Measurements from ENCODE around the gene ACHE.

Gene ACHE

DNA sequence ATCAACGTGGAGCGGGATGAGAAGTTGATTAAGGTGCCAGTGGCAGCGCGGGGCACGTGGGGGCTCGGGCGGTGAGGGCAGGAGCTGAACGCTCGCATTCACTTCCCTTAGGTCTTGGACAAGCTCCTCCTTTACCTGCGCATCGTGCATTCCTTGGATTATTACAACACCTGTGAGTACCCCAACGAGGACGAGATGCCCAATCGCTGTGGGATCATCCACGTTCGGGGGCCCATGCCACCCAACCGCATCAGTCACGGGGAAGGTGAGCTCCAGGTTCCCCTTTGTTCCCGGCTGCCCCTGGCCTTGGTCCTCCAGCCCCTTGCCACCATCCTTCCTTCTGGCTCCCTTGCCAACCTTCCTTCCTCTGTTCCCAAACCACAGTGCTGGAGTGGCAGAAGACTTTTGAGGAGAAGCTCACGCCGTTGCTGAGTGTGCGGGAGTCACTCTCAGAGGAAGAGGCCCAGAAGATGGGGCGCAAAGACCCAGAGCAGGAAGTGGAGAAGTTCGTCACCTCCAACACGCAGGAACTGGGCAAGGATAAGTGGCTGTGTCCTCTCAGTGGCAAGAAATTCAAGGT lies 8.7 kb downstream of the ACHE start:
- no peak for DNase-seq (ENCODE audit: low read depth)
- no peak overlapping the region for H3K4me3 ChIP-seq (ENCODE audit: low read length)
- TF ChIP-seq, protein P1, sequence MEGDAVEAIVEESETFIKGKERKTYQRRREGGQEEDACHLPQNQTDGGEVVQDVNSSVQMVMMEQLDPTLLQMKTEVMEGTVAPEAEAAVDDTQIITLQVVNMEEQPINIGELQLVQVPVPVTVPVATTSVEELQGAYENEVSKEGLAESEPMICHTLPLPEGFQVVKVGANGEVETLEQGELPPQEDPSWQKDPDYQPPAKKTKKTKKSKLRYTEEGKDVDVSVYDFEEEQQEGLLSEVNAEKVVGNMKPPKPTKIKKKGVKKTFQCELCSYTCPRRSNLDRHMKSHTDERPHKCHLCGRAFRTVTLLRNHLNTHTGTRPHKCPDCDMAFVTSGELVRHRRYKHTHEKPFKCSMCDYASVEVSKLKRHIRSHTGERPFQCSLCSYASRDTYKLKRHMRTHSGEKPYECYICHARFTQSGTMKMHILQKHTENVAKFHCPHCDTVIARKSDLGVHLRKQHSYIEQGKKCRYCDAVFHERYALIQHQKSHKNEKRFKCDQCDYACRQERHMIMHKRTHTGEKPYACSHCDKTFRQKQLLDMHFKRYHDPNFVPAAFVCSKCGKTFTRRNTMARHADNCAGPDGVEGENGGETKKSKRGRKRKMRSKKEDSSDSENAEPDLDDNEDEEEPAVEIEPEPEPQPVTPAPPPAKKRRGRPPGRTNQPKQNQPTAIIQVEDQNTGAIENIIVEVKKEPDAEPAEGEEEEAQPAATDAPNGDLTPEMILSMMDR (conservative IDR thresholded peaks at IDR 0.05; ENCODE audit: low read length) = no peak

DNA sequence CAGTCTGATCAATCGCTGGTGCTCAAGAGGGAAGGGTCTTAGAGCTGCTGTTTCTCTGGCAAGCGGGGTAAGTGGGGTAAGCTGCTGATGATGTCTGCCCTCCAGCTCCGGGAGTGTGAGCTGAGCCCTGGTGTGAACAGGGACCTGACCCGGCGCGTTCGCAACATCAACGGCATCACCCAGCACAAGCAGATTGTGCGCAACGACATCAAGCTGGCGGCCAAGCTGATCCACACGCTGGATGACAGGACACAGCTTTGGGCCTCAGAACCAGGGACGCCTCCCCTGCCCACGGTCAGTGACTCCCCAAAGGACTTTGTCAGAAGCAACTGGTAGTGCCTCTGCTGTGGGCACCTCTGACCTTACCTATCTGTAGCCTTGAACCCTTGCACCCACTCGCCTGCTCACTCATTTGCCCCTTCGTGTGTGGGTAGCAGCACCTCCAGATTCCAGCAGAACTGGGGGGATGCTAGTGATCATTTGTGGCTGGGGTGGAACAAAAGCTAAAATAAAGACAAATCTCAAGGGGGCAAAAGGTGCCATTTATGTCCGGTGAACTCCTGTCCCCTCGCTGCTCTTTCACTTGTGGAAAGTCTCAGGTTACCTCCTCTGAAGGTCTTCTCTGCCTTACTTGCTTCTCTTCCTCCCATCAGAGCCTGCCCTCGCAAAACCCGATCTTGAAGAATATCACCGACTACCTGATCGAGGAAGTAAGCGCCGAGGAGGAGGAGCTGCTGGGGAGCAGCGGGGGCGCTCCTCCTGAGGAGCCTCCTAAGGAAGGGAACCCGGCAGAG lies 9.3 kb downstream of the ACHE start:
- no peak for DNase-seq (ENCODE audit: low read depth)
- TF ChIP-seq, protein P1 (conservative IDR thresholded peaks at IDR 0.05; ENCODE audit: low read length) = no peak
- no peak overlapping the region for H3K4me3 ChIP-seq (ENCODE audit: low read length)

DNA sequence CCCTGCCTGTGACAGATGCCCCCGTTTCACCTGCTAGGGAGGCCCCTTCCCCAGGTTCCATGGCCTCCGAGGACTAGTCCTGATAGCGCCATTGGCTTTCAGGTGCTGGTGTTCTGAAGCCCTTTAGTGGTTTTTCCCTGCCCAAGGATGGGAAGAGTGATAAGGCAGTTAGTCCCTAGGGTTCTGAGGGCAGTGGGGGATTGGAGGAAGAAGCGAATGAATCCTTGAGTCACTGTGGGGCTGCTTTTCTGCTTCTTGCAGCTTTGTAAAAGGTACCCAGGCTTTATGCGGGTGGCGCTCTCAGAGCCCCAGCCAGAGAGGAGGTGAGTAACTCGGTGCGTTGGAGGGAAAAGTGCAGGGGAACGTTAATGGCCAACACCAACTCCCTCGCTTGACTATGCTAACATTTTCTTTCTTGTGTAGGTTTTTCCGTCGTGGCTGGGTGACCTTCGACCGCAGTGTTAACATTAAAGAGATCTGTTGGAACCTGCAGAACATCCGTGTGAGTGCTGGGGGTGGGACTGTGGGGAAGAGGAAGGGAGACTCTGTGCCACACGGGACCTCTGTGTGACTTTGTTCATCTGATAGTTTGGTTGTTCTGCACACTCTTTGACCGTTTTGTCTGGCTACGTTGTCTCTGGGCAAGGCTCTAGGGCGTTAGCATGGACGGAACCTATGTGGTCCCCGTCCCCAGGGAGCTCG lies 10.1 kb downstream of the ACHE start:
- DNase-seq (ENCODE audit: low read depth) = no peak
- no peak overlapping the region for H3K4me3 ChIP-seq (ENCODE audit: low read length)
- TF ChIP-seq, protein P1 (conservative IDR thresholded peaks at IDR 0.05; ENCODE audit: low read length) = no peak

DNA sequence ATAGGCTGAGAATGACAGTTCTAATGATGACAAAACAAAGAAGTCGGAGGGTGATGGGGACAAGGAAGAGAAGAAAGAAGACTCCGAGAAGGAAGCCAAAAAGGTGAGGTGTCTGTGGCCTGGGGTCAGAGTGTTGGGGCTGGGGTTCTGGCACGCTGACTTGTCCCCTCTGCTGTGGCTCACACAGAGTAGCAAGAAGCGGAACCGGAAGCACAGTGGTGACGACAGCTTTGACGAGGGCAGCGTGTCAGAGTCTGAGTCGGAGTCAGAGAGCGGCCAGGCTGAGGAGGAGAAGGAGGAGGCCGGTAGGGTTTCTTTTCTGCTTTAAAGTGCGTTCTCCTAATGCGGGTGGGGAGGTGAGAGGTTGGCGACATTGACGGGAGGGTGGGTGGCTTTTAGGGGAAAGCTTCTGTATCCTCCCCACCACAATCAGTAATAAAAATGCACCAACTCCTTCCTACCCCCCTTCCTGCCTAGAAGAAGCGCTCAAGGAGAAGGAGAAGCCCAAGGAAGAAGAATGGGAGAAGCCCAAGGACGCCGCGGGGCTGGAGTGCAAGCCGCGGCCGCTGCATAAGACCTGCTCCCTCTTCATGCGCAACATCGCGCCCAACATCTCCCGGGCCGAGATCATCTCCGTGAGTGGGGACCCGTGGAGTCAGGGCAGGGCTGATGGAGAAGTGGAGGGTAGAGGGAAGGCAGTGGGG lies 10.8 kb downstream of the ACHE start:
- DNase-seq (ENCODE audit: low read depth) = no peak
- H3K4me3 ChIP-seq (ENCODE audit: low read length) = no peak overlapping the region
- TF ChIP-seq, protein P1 (conservative IDR thresholded peaks at IDR 0.05; ENCODE audit: low read length) = no peak

DNA sequence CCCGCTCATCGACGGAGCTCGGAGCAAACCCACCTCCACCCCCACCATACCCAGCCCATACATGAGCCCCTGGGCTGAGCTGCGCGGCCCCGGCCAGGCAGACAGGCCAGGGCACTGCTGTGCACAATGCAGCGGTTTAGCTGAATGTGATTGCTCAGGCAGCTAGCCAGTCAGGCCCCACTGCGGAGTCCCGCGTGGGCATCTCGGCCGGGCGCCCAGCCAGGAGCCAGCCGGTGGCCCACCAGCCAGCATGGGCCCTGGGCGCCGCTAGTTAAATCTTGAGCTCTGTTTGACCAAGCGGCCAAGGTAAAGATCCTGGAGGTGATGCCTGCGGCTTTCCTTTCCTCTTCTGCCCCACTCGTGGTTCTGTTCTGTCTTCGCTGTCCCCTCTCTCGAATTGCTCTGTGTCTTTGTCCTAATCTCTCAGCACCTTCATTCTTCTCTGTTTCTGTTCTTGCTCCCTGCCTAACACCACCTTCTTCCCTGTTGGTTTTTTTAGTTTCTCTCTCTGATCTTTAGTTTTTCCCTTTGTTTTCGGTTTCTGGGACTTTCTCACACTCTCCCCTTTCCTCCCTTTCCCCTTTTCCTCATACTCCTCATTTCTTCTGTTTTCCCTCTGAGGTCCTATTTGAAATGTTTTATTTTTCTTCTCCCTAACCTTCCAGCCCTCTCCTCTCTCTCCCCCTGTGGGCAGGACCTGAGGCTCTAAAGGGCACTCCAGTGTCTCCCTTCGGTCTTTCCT lies 12.7 kb downstream of the ACHE start:
- no peak overlapping the region for H3K4me3 ChIP-seq (ENCODE audit: low read length)
- TF ChIP-seq, protein P1 (conservative IDR thresholded peaks at IDR 0.05; ENCODE audit: low read length) = no peak
- no peak for DNase-seq (ENCODE audit: low read depth)

DNA sequence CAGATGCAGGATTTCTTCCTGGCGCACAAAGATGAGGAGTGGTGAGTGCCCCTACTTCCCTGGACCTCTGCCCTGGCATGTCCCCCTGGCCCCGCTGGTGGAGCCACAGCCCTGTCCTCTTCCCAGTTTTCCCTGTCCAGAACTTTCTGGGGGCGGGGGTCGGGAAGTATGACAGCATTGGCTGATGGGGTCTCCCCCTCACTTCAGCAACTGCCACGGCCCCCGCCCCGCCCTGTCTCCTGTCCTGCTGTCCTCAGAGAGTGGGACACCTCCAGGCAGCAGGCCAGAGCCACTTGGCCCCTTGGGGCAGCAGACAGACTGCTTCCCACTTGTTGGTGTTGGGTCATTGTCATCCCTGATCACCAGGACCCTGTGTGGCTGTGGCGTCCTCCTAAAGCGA lies 13.5 kb downstream of the ACHE start:
- TF ChIP-seq, protein P1 (conservative IDR thresholded peaks at IDR 0.05; ENCODE audit: low read length) = no peak
- H3K4me3 ChIP-seq (ENCODE audit: low read length) = no peak overlapping the region
- no peak for DNase-seq (ENCODE audit: low read depth)
